BLaER1 treated with 17β-estradiol and CSF1 and Interleukin-3, amounts not matched to agents 10 nM and 100 nM (cell line): ENCODE data around the gene GPC3.

ENCODE experiments used
- H3K27ac ChIP-seq, 11 experiments: shearing (Covaris generic); formaldehyde crosslinking; 2 replicates each; pipeline ENCODE4 v1.8.1; 2022
- H3K27me3 ChIP-seq, 11 experiments: shearing (Covaris generic); formaldehyde crosslinking; 2 replicates each; pipeline ENCODE4 v1.8.1; 2022
- H3K36me3 ChIP-seq, 11 experiments: shearing (Covaris generic); formaldehyde crosslinking; 2 replicates each; pipeline ENCODE4 v1.8.1; 2022
- H3K4me1 ChIP-seq, 10 experiments: shearing (Covaris generic); formaldehyde crosslinking; 2 replicates each; pipeline ENCODE4 v1.8.1; 2022
- H3K4me2 ChIP-seq, 11 experiments: shearing (Covaris generic); formaldehyde crosslinking; 2 replicates each; pipeline ENCODE4 v1.8.1; 2022
- H3K4me3 ChIP-seq, 10 experiments: shearing (Covaris generic); formaldehyde crosslinking; 2 replicates each; pipeline ENCODE4 v1.8.1; 2022
- H3K9ac ChIP-seq, 11 experiments: shearing (Covaris generic); formaldehyde crosslinking; 2 replicates each; pipeline ENCODE4 v1.8.1; 2022
- H3K9me3 ChIP-seq, 11 experiments: shearing (Covaris generic); formaldehyde crosslinking; replicated peaks in 1 of 11; 2 replicates each; pipeline ENCODE4 v1.8.1; 2022
- H4K20me1 ChIP-seq, 11 experiments: shearing (Covaris generic); formaldehyde crosslinking; 2 replicates each; pipeline ENCODE4 v1.8.1; 2022
- Cebpa-rat ChIP-seq, 11 experiments: shearing (Covaris generic); IDR thresholded peaks; 2 replicates each; pipeline ENCODE4 v1.8.1; 2022

Gene GPC3

GRCh38 chrX:133590703-133591505 is 394.5 kb downstream of the GPC3 start:
- no peak for TF ChIP-seq Cebpa-rat (IDR thresholded peaks at IDR 0.05)

GRCh38 chrX:133588827-133589226 is 396.6 kb downstream of the GPC3 start:
- H3K9me3 ChIP-seq: no peaks in the 10 kb centered on the region
- H3K27ac ChIP-seq: no peak overlapping the region
- H3K4me1 ChIP-seq: no peaks in the 10 kb centered on the region
- H3K4me3 ChIP-seq: no peak overlapping the region
- H3K27me3 ChIP-seq: peaks cover 93 to 98% (median 98%) of the 10 kb centered on the region in 11 experiments
- H3K9ac ChIP-seq: no peak overlapping the region
- TF ChIP-seq Cebpa-rat (IDR thresholded peaks at IDR 0.05): no peak
- H3K4me2 ChIP-seq: no peak overlapping the region
- no peaks in the 10 kb centered on the region; a peak in 4 of 22 replicates for H4K20me1 ChIP-seq
- no peaks in the 10 kb centered on the region for H3K36me3 ChIP-seq

More at GRCh38 chrX:133590703-133591505, 394.5 kb downstream of the GPC3 start:
- no peak overlapping the region for H3K4me3 ChIP-seq
- H3K36me3 ChIP-seq: no peaks in the 10 kb centered on the region
- no peak overlapping the region for H3K4me2 ChIP-seq
- H3K27ac ChIP-seq: no peak overlapping the region
- peaks cover 95 to 98% (median 98%) of the 10 kb centered on the region in 11 experiments for H3K27me3 ChIP-seq
- H3K9me3 ChIP-seq: 0 out of 22 replicates have a peak, but pooled peaks cover 0 to 4% (median 0%) of the 10 kb centered on the region in 11 experiments
- H4K20me1 ChIP-seq: no peaks in the 10 kb centered on the region; a peak in 4 of 22 replicates
- H3K4me1 ChIP-seq: no peaks in the 10 kb centered on the region
- no peak overlapping the region for H3K9ac ChIP-seq

- Histone ChIP-seq H3K4me3 (no peak overlapping the region), H3K27ac (no peak overlapping the region), H3K9me3 (no peaks in the 10 kb centered on the region), H3K36me3 (no peaks in the 10 kb centered on the region), H3K9ac (no peak overlapping the region), H3K27me3 (peaks cover 93 to 98% (median 98%) of the 10 kb centered on the region in 11 experiments), H3K4me1 (no peaks in the 10 kb centered on the region), H4K20me1 (no peaks in the 10 kb centered on the region; a peak in 3 of 22 replicates), H3K4me2 (no peak overlapping the region)
- no peak for TF ChIP-seq Cebpa-rat (IDR thresholded peaks at IDR 0.05)
These were observed 397.6 kb downstream of the GPC3 start for GRCh38 chrX:133587818-133588217.

DNA sequence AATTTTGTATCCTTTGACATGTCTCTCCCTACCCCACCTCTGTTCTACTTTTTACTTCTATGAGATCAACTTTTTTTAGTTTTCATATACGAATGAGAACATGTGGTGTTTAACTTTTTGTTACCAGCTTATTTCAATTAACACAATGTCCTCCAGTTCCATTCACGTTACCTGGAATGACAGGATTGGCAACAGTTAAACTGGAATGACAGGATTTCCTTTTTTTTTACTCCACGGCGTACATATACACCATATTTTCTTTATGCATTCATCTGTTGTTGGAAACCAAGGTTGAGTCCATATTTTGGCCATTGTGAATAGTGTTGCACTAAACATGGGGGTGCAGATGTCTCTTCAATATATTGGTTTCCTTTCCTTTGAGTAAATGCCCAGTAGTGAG is 398.3 kb downstream of the GPC3 start:
- H3K4me1 ChIP-seq: no peaks in the 10 kb centered on the region
- no peaks in the 10 kb centered on the region for H3K36me3 ChIP-seq
- no peak overlapping the region for H3K4me3 ChIP-seq
- no peaks in the 10 kb centered on the region; a peak in 3 of 22 replicates for H4K20me1 ChIP-seq
- H3K9ac ChIP-seq: no peak overlapping the region
- H3K27me3 ChIP-seq: peaks cover 96 to 99% (median 99%) of the 10 kb centered on the region in 11 experiments
- H3K9me3 ChIP-seq: no peaks in the 10 kb centered on the region
- H3K27ac ChIP-seq: no peak overlapping the region
- no peak for TF ChIP-seq Cebpa-rat (IDR thresholded peaks at IDR 0.05)
- no peak overlapping the region for H3K4me2 ChIP-seq

DNA sequence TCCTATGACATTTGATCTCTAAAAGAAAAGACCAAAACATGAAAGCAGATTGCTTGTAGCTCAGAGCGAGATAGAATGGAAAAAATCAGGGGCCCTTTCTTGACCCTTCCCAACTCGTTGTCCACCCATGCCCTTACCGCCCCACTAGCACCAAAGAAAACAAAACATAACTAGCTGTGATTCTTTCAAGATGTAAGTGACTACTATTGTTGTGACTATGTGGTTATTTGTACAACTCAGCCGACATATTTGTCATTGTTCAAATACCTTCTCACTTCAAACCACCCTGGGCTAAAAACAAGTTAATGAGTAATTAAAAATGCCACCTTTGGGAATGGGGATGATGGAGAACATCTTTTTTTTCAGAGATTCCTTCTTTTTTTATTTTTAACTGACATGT is 399.0 kb downstream of the GPC3 start:
- no peak overlapping the region for H3K27ac ChIP-seq
- no peak for TF ChIP-seq Cebpa-rat (IDR thresholded peaks at IDR 0.05)

GRCh38 chrX:133583825-133584224 is 401.6 kb downstream of the GPC3 start:
- no peaks in the 10 kb centered on the region for H3K9me3 ChIP-seq
- H3K9ac ChIP-seq: no peak overlapping the region
- TF ChIP-seq Cebpa-rat (IDR thresholded peaks at IDR 0.05): no peak
- no peak overlapping the region for H3K4me3 ChIP-seq
- H3K27me3 ChIP-seq: peaks cover 99 to 100% (median 100%) of the 10 kb centered on the region in 11 experiments
- H3K36me3 ChIP-seq: no peaks in the 10 kb centered on the region
- no peak overlapping the region for H3K4me2 ChIP-seq
- no peaks in the 10 kb centered on the region for H3K4me1 ChIP-seq
- no peaks in the 10 kb centered on the region; a peak in 1 of 22 replicates for H4K20me1 ChIP-seq
- H3K27ac ChIP-seq: no peak overlapping the region

More for the DNA sequence above, 399.0 kb downstream of the GPC3 start:
- Histone ChIP-seq H4K20me1 (no peaks in the 10 kb centered on the region; a peak in 3 of 22 replicates), H3K4me2 (no peak overlapping the region), H3K9me3 (no peaks in the 10 kb centered on the region), H3K9ac (no peak overlapping the region), H3K36me3 (no peaks in the 10 kb centered on the region), H3K27me3 (peaks cover 98 to 100% (median 100%) of the 10 kb centered on the region in 11 experiments), H3K4me3 (no peak overlapping the region), H3K4me1 (no peaks in the 10 kb centered on the region)

DNA sequence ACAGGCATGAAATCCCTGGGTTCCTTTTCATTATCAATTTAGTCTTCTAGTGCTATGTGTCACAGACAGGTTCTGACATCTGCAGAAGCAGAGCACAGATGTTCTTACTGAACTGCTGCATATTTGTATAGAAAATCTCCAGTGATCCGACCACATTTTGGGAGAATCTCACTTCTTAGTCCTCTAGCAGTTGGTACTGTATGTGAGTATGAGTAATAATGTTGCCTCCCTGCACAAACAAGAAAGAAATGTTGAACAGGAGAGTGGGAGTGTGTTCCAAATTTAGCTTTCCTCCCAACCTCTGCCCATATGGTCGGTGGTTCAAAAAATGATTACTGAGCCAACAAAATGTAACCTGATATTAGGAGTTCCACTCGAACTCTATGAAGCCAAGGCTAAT is 404.8 kb downstream of the GPC3 start:
- Histone ChIP-seq H3K27ac (no peak overlapping the region), H3K4me2 (no peak overlapping the region), H3K4me1 (no peaks in the 10 kb centered on the region), H3K9ac (no peak overlapping the region), H3K36me3 (no peaks in the 10 kb centered on the region), H3K9me3 (no peaks in the 10 kb centered on the region), H3K27me3 (peaks cover 97 to 100% (median 100%) of the 10 kb centered on the region in 11 experiments), H3K4me3 (no peak overlapping the region), H4K20me1 (no peaks in the 10 kb centered on the region; a peak in 1 of 22 replicates)
- no peak for TF ChIP-seq Cebpa-rat (IDR thresholded peaks at IDR 0.05)

- Histone ChIP-seq H3K9ac (no peak overlapping the region), H3K27ac (no peak overlapping the region)
These were observed 405.8 kb downstream of the GPC3 start for GRCh38 chrX:133579631-133580030.

DNA sequence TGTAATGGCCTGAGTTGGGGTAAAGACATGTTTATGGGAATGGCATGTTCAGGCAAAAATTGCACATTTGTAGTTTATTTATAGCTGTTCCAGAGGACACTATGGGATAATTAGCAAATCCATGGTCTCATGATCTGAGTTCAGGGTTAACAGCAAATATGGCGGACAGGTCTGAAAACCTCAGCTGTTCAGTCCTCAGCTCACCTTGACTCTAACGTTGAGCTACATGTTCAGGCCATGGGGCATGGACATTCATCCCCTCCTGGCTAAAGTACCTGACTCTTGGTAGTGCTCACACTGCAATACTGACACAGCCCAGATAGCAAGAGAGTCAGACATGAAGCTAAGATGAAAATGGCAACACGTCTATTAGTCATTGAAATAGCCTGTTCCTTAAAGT is 408.5 kb downstream of the GPC3 start:
- no peak overlapping the region for H3K4me2 ChIP-seq
- H3K9ac ChIP-seq: no peak overlapping the region
- TF ChIP-seq Cebpa-rat (IDR thresholded peaks at IDR 0.05): no peak
- H3K27me3 ChIP-seq: peaks cover 83 to 100% (median 96%) of the 10 kb centered on the region in 11 experiments
- H3K27ac ChIP-seq: no peak overlapping the region
- H4K20me1 ChIP-seq: no peaks in the 10 kb centered on the region; a peak in 1 of 22 replicates
- H3K36me3 ChIP-seq: no peaks in the 10 kb centered on the region
- H3K4me3 ChIP-seq: no peak overlapping the region
- H3K4me1 ChIP-seq: peaks cover 0 to 11% (median 0%) of the 10 kb centered on the region in 10 experiments; a peak in 1 of 20 replicates
- H3K9me3 ChIP-seq: peaks cover 8 to 22% (median 14%) of the 10 kb centered on the region in 11 experiments; a peak in 18 of 22 replicates

More at GRCh38 chrX:133579631-133580030, 405.8 kb downstream of the GPC3 start:
- Histone ChIP-seq H3K4me1 (peaks cover 0 to 8% (median 0%) of the 10 kb centered on the region in 10 experiments; a peak in 1 of 20 replicates), H3K4me2 (no peak overlapping the region), H3K9me3 (no peaks in the 10 kb centered on the region), H3K4me3 (no peak overlapping the region), H3K36me3 (no peaks in the 10 kb centered on the region), H3K27me3 (peaks cover 96 to 100% (median 99%) of the 10 kb centered on the region in 11 experiments), H4K20me1 (no peaks in the 10 kb centered on the region; a peak in 1 of 22 replicates)
- TF ChIP-seq Cebpa-rat (IDR thresholded peaks at IDR 0.05): no peak
